HG03571 (cell line): Measurements from ENCODE around the gene SPATA31D1.

Experiments
- ATAC-seq: cut with Tn5 transposase; IDR thresholded peaks from one replicate; pipeline ENCODE4 v1.9.1; 2021; ENCODE audit not compliant: unreplicated experiment

The SPATA31D1 gene

GRCh38 chr9:82021198-82021597 is 32.6 kb downstream of the SPATA31D1 start:
- no peak for ATAC-seq

GRCh38 chr9:82022121-82022520 is 33.5 kb downstream of the SPATA31D1 start:
- no peak for ATAC-seq

DNA sequence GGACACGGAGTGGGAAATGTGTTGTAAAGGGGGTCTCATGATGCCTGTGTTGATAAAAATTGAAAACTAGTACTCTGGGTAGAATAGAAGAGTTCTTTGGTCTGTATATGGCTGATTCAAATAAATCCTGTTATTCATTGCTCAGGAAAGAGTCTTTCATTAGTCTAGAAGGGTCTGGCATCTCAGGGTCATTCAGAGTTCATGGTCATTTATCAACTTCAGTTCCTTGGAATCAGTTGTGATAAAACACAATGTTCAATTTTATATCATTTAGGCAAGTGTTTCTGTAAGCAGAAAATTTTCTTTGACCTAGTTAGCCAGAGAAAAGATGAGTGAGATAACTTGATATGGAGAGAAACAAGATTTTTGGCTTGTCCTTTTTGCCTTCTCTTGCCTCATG is 36.3 kb downstream of the SPATA31D1 start:
- no peak for ATAC-seq

GRCh38 chr9:82031538-82032280 is 43.1 kb downstream of the SPATA31D1 start:
- ATAC-seq = no peak

DNA sequence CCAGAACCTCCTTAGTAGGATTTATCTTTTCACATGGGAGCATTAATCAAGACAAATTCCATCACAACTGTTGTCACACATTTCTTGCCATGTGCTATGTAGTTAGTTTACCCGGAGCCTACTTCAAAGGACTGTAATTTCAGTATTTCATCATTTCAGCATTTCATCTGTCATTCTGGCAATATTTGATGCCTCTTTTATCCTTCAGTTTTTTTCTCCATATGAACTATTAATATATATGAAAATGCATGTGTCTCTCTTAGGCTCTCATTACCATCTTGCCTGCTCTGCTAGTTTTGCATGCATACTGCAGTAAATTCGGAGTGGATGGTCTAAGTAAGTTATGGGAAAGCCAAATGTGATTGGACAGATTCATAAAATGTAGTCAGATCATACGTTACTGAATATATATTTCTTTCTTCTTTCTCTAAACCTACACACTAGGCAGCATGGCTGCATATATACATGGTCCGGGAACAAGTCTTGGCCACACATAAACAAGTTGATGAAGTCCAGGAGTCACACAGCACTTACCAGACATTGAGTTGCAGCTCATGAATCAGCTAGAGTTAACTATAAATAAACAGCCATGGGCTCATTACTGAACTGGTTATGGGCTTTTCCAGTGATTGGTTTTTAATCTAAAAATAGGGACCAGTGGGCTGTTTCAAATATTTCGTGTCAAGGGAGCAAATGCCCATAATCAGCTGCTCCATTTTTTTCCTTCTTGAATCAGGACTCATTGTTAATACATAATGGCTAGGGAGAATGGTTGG is 46.6 kb downstream of the SPATA31D1 start:
- ATAC-seq = no peak

DNA sequence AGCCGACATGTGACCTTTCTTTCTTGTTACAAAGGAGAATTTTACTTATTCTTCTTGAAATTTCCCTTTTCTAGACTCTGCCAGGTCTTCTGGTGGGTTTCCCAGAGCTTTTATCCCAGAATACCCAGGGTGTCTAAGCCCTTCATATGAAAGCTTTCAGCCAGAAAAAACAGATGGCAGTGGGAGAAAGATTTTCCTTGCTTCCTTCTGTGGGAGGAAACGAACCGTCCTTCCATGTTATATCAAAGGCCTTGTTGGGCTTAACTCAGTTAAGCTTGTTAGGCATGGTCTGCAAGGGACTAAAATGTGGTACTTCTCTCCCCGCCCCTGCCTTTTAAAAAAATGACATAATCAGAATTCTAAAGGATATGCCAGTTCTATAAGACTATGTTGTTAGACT is 47.5 kb downstream of the SPATA31D1 start:
- no peak for ATAC-seq

DNA sequence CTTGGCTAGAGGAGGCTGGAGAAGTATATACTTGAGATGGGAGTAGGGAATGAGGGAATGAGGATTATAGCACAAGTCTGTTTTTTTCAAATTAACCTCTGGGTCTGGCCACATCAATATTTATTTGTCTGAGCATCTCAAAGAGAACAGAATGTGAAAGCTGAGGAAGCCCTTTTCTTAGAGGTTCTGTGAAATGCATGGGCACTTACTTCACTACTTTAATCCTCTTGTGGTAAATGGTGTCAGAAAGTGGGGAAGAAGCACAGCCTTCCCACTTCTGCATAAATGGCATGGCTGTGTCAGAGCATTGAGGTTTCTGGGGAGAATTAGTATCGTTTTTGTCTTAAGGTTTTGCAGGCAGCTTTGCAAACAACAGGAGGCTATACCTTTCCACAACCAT is 48.6 kb downstream of the SPATA31D1 start:
- no peak for ATAC-seq

GRCh38 chr9:82038897-82039296 is 50.3 kb downstream of the SPATA31D1 start:
- no peak for ATAC-seq
